Measurements from ENCODE around the gene LYRM9. TPM values are rescaled to one million over a fixed set of nuclear protein-coding genes. Genes with fewer than 3 reads are reported as not detected.

The LYRM9 gene
- total RNA-seq, 1 donor from 2014 or later = 6.7 TPM

DNA sequence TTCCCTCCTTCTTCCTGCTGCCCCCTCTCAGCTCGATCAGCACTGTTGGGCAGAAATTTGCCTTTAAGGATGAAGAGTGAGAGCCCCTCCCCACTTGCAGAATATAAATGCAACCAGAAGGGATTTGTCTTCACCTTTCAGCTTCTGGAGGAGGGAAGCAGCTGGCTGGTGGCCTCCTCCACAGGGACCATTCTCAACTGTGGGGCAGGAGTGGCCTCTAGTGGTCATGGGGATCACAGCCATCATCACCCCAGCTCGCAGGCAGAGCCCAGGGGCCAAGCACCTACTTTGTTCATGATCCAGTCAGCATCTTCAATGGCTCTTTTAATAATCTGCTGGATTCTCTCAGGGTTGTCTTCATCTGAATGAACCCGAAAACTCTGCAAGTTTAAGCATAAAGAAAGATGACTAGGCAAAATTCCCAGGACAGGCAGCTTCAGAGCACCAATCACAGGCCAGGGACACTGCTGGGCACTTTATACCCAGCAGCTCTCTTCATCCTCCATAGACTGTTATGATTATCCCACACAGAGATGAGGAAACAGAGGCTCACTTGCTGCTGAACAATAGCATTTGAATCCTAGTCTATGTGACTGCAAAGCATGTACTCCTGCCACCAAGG, 13.1 kb downstream of the LYRM9 start:
- intact Hi-C loops (cut with micrococcal nuclease) = loop anchor here (1.0 to 10.0 kb wide), 4 partner anchors 75 to 645 kb away; no protein-coding TSS in a partner anchor

DNA sequence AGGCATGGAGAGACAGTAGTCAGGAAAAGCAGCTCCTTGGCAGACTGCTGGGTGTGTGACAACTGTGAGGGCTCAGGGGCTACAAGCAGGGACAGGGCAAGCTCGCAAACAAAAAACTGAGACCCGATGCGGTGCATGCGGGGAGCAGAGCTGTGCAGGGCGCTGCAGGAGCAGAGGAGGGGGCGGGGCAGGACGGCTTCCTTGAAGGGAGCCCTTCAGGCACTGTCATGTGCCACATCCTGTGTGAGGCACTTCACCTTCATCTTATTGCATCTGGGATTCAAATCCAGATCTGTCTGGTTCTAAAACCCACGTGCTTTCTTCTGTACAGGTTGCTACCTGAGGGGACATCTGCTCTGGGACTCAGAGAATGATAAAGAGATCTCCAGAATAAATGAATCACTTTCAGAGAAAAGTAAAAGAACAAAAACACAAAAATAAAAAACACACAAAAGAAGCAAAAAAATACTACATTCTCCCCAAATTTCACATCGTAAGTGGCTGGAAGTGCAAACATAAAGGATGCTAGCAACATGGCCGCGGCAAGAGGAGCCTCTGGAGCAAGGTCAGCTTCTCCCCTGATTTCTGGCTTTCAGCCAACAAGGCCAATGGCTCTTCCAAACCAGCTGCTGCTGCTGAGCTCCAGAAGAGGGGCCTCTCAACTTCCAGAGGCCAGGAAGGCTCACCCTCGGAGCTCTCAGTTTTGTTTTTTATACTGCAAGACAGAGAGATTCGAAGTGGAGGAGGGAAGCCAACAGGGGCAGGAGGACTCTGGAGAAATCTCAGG, 14.2 kb downstream of the LYRM9 start:
- intact Hi-C loops (cut with micrococcal nuclease) = no loop called here

DNA sequence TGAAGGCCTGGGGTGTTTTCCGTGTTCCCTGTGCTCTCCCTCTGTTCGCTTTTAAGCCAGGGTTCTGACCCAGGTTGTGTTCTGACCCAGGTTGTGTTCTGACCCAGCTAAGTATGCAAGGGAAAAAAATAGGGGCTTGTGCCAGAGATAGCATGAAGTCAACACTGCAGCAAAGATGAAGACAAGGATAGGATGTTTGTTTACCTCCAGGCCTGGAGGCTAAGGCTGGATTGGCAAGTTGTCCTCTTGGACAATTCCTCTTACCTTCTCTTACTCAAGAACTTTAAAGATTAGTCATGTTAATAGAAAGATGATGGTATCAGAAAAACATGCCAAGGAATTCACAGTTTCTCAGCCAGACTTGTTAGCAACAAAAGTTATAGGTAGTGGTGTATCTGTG, 19.4 kb downstream of the LYRM9 start:
- intact Hi-C loops (cut with micrococcal nuclease) = no loop called here

DNA sequence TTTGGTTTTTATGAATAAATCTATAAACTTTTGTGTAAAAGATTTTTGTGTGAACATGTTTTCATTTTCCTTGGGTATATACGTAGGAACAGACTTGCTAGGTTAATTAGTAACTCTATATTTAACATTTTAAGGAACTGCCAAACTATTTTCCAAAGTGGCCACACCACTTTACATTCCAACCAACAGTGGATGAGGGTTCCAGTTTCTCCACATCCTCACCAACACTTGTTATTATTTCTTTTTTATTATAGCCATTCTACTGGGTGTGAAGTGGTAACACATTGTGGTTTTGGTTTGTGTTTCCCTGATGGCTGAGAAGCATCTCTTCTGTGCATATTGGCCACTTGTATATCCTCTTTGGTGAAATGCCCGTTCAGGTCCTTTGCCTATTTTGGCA, 20.0 kb downstream of the LYRM9 start:
- intact Hi-C loops (cut with micrococcal nuclease) = no loop called here

DNA sequence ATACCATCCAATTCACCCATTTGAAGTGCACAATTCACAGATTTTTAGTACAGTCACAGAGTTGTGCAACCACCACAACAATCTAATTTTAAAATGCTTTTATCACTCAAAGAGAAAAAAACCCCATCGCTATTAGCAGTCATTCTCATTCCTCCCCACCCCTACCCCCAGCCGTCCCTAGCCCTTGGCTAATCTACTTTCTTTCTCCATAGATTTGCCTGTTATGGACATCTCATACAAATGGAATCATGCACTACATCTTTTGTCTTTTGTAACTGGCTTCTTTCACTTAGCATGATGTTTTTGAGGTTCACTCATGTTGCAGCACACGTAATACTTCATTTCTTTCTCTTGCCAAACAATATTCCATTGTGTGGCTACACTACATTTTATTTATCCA, 20.4 kb downstream of the LYRM9 start:
- intact Hi-C loops (cut with micrococcal nuclease) = no loop called here

DNA sequence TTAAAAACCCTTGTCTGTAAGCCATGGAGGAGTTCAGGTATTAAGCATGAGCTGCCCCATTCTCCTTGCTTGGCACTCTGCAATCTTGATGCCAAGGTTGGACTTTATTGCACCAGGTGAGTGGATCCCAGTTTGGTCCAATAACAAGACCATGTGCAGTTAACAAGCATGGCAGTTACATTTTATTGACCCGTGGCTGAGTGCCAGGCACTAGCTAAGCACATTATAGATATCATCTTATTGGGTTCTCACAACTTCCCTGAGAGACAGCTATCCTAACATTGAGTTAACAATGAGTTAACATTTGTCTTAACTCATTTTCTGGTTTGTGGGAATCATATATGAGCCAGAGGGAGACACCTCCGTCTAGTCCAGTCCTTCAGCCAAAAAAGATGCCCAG, 21.8 kb downstream of the LYRM9 start:
- intact Hi-C loops (cut with micrococcal nuclease) = no loop called here

DNA sequence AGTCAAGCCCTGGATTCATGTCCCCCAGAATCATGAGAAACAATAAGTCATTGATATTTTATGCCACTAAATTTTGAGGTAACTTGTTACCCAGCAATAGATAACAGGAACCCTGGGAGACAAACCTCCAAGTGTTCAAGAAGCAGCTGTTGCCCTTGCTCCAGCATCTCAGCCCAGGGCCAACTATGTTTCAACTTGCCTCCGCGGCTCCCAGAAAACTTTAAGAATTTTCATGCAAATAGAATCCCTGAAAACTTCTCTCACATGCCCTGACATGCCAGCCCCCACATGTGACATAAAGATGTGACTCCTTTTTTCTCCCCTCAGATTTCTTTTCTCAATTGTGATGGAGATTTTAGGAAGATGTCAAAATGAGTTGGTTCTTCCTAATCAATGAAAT, 22.8 kb downstream of the LYRM9 start:
- intact Hi-C loops (cut with micrococcal nuclease) = no loop called here

DNA sequence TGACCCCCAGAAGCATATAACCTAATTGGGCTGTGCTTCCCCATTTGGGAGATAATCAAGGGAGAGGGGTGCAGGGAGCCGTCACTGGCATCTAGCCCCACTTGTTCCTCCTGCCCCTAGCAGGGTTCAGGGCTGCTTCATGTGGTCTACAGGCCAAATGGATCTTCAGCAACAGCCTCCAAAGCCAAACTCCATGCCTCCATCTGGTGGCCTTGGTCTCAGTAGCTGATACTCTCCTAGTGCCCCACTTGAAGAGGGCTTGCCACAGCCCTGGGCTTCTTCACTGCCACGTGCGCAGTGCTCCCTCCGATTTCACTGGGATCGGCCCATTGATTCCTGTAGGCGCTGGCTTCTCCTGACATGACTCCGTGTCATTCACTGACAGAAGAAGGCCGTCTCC, 24.6 kb downstream of the LYRM9 start:
- intact Hi-C loops (cut with micrococcal nuclease) = no loop called here

DNA sequence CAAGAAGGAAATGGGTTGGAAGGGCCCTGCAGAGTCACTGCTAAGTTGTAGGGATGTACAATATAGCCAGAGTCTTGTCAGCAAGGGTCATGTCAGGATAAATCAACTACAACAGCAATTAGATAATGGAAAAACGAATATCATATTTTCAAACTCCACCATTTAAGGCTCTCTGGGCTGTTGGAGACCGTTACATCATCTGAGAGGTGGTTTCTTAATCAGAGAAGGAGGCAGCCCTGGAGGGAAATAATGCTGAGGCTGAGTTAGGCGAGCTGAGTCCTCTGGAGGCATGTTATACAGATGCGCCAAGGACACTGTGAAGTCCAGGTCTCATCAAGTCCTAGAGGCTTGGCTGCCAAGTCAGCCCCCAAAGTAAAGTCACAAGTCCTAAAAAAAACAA, 30.3 kb downstream of the LYRM9 start:
- intact Hi-C loops (cut with micrococcal nuclease) = no loop called here

DNA sequence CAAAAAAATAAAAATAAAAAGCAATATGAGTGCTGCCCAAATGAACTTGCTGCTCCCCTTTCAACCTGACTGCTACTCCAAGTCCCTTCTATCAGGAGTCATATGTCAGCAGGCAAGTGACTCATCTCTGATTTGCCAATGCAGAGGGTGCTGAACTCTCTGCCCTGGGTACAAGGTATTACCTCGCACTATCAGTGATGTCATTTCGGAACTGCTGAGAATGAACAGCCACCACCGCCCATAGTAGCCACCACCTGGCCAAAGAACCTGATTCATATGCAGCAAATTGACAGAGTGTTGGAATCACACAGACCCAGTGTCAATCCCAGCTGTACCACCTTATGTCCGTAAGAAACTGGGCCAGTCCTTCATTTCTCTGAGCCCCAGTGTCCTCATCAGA, 31.2 kb downstream of the LYRM9 start:
- intact Hi-C loops (cut with micrococcal nuclease) = no loop called here

DNA sequence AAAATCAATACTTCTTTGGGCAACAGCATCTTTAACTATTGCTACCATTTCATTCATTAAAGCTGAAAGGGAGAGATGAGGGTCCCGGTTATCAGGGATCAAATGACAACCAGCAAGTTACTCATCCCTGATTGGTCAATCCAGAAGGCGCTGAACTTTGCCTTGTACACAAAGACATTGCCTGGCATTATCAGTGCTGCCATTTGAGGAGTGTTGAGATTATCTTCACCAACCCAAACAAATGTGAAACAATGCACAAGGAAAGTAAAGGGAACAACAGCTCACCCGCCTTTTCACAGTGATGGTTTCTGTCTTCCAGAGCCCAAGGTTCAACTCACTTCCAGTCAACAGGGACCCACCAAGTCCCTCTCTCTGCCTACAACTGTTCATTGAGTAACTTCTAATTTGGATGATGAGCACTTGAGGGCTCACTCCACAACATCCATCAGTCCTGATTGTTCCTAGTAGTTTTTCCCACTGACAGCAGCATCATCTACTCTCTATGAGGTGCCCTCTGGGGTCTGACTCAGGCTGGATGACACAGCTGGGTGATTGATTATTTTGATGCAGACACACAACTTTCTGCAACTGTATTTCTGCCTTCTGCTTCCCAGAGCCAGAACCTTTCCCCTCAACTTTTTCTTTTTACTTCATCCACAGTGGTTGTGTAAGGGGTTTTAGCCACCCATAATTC, 32.0 kb downstream of the LYRM9 start:
- intact Hi-C loops (cut with micrococcal nuclease) = no loop called here

DNA sequence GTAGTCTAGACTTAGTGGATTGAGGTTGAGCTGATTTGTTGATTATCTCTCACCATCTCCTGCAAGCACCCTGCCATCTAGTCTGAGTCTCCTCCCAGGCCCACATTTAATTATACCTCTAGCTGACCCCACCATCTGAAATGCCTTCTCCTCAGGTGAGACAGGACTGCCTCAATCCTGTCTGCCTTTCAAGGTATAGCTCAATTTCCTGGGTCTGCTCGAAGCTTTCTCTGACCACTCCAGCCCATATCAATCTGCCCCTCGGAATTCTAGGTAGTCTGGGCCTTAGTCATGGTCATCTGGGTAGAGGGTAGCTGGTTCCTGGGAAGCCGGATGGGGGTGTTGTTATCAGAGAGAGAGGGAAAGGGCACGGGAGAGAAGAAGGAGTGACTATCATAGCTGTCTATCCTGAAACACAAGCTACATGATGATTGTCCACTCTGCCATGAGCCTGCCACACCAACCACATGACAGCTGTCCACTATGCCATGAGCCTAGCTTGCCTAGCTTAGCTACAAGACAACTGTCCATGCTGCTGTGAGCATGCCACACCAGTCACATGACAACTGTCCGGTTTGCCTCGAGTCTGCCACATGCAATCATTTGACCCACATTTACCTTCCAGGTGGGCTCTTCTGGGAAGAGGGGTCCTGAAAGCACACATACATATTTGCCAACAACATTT, 34.4 kb downstream of the LYRM9 start:
- intact Hi-C loops (cut with micrococcal nuclease) = no loop called here

DNA sequence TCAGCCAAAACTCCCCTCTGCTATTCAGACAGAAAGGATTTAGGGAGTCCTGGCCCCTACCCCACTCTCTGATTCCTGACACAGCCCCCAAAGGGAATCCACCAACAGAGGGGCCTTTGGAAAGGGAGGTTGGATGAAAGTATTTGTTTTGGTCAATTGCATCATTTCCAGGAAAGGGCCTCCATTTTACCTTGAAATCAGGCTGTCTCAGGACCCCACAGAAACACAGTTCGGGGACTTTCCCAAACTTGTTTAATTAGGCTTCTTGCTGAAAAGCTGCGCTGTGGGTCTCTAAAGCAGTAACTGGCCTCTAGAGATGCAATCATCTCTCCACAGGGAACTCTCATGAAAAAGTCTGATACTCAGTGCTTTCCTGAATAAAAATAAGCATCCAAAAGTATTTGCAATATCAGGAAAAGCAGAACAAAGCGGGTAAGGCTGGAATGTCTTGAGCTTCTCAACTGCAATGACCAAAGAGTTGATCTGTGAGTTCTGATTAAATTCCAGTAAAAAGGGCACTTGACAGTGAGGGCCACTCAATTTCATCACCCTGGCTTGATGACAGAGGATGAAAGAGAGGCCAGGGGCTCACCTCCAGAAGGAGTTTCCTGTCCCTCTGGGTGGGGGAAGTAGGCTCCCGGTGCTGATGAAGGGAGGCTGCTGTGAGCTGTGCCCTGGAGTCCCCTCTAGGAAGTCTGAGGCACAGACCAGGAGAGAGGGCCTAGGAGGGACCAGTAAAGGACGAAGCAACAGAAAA, 36.3 kb downstream of the LYRM9 start:
- intact Hi-C loops (cut with micrococcal nuclease) = no loop called here

DNA sequence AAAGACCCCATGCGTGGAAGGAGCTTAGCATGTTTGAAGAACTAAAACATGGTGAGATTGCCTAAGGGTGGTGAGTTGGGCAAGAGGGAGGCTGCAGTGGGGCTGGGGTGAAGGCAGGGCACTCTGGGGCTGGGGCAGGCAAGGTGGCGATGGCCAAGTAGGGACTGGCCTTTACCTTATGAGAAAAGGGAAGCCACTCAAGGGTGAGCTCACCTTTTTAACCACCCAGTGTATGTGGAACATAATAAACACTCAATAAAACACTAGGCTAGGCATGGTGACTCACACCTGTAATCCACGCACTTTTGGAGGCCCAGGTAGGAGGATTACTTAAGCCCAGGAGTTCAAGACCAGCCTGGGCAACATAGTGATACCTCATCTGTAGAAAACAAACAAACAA, 37.7 kb downstream of the LYRM9 start:
- intact Hi-C loops (cut with micrococcal nuclease) = no loop called here

DNA sequence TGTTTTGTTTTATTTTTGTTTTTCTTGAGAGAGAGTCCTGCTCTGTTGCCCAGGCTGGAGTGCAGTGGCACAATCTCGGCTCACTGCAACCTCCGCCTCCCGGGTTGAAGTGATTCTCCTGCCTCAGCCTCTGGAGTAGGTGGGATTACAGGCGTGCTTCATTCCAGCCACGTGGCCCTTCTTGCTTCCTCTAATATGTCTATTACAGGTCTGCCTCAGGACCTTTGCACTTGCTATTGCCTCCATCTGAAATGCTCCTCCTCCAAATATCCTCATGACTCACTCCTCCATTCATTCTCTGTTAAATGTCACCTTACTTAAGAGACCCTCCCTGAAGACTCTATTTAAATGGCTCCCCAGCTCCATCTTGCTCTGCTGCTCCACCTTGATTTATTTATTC, 39.0 kb downstream of the LYRM9 start:
- intact Hi-C loops (cut with micrococcal nuclease) = no loop called here

DNA sequence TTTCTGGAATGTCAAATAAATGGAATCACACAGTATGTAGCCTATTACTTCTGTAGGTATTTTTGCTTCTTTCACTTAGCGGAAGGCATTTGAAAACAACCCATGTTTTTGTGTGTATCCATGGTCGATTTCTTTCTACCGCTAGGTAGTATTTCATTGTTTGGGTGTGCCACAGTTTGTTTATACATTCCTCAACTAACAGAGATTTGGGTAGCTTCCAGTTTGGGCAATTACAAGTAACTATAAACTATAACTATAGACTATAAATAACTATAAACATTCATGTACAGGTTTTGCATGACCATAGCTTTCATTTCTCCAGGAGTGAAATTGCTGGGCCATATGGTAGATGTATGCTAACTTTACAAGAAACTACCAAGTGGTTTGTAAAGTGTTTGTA, 40.1 kb downstream of the LYRM9 start:
- intact Hi-C loops (cut with micrococcal nuclease) = loop anchor here (1.0 kb wide), 1 partner anchor 9 kb away; no protein-coding TSS in a partner anchor

DNA sequence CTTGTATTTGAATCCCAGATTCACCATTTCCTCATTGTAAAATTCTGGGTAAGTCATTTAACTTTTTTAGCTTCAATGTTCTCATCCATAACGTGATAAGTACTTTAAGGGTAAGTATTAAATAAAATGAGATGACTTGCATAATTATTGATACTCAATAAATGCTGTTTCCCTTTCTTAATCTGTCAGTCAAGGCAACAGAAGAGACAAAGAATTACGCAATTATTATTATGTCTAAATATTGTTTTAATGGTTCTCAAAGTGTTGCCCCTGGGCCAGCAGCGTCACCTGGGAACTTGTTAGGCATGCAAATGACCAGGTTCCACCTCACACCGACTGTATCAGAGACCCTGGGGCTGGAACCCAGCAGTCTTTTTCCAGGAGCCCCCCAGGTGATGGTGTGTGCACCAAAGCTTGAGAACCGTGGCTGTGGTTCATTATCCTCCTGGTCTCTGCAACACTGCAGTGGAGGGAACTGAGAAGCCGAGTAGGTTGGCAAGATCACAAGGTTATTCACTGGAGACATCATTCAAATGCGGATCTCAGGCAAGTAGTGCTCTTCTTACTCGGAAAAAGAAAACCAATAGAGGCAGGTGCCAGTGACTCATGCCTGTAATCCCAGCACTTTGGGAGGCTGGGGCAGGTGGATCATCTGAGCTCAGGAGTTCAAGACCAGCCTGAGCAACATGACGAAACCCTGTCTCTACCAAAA, 43.5 kb downstream of the LYRM9 start:
- intact Hi-C loops (cut with micrococcal nuclease) = no loop called here

DNA sequence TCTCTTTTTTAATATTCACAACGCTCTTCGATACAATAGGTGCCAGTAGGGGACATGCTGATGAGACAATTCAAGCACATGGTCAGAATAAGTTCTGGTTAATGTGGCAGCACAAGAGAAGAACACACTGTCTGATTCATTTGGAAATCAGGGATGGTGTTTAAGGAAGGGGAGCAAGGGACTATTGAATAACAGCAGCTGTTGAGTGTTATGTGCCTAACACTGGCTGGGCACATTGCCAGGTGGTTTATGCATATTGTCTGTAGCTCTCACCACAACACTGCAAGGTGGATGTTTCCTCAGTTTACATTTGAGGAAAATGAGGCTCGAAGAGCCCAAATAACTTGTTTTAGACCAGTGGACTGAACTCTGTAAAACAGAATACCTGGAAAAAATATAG, 44.2 kb downstream of the LYRM9 start:
- intact Hi-C loops (cut with micrococcal nuclease) = no loop called here

DNA sequence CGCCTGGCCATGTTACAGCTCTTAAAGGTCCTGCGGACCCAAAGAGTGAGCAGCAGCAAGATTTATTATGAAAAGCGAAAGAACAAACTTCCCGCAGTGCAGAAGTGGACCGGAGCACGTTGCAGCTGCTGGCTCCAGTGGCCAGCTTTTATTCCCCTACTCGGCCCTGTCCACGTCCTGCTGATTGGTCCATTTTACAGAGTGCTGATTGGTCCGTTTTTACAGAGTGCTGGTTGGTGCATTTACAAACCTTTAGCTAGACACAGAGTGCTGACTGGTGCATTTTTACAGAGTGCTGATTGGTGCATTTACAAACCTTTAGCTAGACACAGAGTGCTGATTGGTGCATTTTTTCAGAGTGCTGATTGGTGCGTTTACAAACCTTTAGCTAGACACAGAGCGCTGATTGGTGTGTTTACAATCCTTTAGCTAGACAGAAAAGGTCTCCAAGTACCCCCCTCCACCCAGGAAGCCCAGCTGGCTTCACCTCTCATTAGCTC, 46.3 kb downstream of the LYRM9 start:
- intact Hi-C loops (cut with micrococcal nuclease) = loop anchor here (1.0 to 2.0 kb wide), 2 partner anchors 39 to 46 kb away; partner anchors contain the start of gene LYRM9

DNA sequence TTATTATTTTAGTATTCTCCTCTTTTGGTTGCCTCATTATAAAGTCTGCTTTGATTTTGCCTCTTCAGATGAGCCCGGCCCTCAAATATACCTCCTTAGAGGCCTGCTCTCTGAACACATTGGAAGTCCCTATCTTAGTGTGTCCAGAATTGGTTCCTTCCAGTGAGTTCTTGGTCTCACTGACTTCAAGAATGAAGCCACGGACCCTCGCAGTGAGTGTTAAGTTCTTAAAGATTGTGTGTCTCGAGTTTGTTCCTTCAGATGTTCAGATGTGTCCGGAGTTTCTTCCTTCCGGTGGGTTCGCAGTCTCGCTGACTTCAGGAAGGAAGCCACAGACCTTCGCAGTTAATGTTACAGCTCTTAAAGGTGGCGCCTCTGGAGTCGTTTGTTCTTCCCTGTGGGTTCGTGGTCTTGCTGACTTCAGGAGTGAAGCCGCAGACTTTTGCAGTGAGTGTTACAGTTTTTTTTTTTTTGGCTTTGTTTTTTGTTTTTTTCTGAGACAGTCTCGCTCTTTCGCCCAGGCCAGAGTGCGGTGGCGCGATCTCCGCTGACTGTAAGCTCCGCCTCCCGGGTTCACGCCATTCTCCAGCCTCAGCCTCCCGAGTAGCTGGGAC, 47.0 kb downstream of the LYRM9 start:
- intact Hi-C loops (cut with micrococcal nuclease) = loop anchor here (1.0 to 2.0 kb wide), 2 partner anchors 38 to 47 kb away; partner anchors contain the start of gene LYRM9

Measured in T-helper 1 cell treated with Interleukin-12 subunit alpha and Interleukin-12 subunit beta and Interleukin-4 antibody, amounts not matched to agents 30 ng/mL and 1 ng/mL, for 36 hours (primary cell).